Activated T-helper 1 cell treated with anti-CD3 and anti-CD28 coated beads, Interleukin-12 subunit alpha, Interleukin-12 subunit beta, Interleukin-2, Interleukin-4 antibody, amounts not matched to agents 30 ng/mL and 10 ng/mL and 1 ng/mL, durations not matched to agents 14 hours and 24 hours and 36 hours (primary cell): ENCODE data around the gene SEPTIN3. TPM values are rescaled to one million over a fixed set of nuclear protein-coding genes. Genes with fewer than 3 reads are reported as not detected.

Experiments
- DNase-seq: peaks from one replicate; pipeline ENCODE4 v3.0.0; 2021; ENCODE audit warnings: low spot score
- H3K27ac Mint-ChIP-seq: one replicate; pipeline ENCODE4 v1.8.0; 2021; ENCODE audit warnings: mild to moderate bottlenecking, mixed read lengths
- H3K27me3 Mint-ChIP-seq: one replicate; pipeline ENCODE4 v1.8.0; 2022; ENCODE audit warnings: mild to moderate bottlenecking, moderate library complexity, mixed read lengths; ENCODE audit not compliant: insufficient read depth
- H3K36me3 Mint-ChIP-seq: one replicate; pipeline ENCODE4 v1.8.0; 2021; ENCODE audit warnings: low read depth, mixed read lengths
- H3K4me1 Mint-ChIP-seq: one replicate; pipeline ENCODE4 v1.8.0; 2021; ENCODE audit warnings: low read depth, mixed read lengths
- H3K4me3 Mint-ChIP-seq: one replicate; pipeline ENCODE4 v1.8.0; 2021; ENCODE audit warnings: mild to moderate bottlenecking, moderate library complexity, mixed read lengths
- H3K9me3 Mint-ChIP-seq: one replicate; pipeline ENCODE4 v1.8.0; 2021; ENCODE audit warnings: mixed read lengths
- intact Hi-C: fragments of 100-400 bp; cut with micrococcal nuclease; formaldehyde crosslinking; loops from one replicate; pipeline ENCODE4 v1.15.1; 2024
- total RNA-seq: library from RNA; stranded (reverse); gene quantifications from 2 replicates; pipeline ENCODE4 v1.2.3, GENCODE V29; 2022

The SEPTIN3 gene
- total RNA-seq, 1 donor from 2014 or later, result 7.9 TPM

GRCh38 chr22:41971431-41971830 is 2.2 kb downstream of the SEPTIN3 start:
- Mint-ChIP-seq H3K27ac (no peak overlapping the region), H3K27me3 (peaks cover 20% of the 10 kb centered on the region), H3K9me3 (no peaks in the 10 kb centered on the region), H3K4me1 (peaks cover 13% of the 10 kb centered on the region), H3K36me3 (no peaks in the 10 kb centered on the region), H3K4me3 (no peak overlapping the region)
- no peak for DNase-seq
- intact Hi-C loops, result no loop called here

- no peaks in the 10 kb centered on the region for H3K9me3 Mint-ChIP-seq
- peaks cover 21% of the 10 kb centered on the region for H3K4me1 Mint-ChIP-seq
- H3K27me3 Mint-ChIP-seq, result peaks cover 32% of the 10 kb centered on the region
- no peak overlapping the region for H3K4me3 Mint-ChIP-seq
- no peak for DNase-seq
- no peaks in the 10 kb centered on the region for H3K36me3 Mint-ChIP-seq
- peak overlapping the region; percentile 8 for H3K27ac Mint-ChIP-seq
- intact Hi-C loops, result loop anchor here (1.0 kb wide), 1 partner anchor 24 kb away; the partner anchor contains the start of gene WBP2NL
These were observed 5.5 kb downstream of the SEPTIN3 start for GRCh38 chr22:41974691-41975290.

GRCh38 chr22:41975299-41976069 is 6.2 kb downstream of the SEPTIN3 start:
- Mint-ChIP-seq H3K9me3 (no peaks in the 10 kb centered on the region), H3K4me3 (peak overlapping the region; percentile 70), H3K27me3 (peaks cover 32% of the 10 kb centered on the region), H3K36me3 (no peaks in the 10 kb centered on the region), H3K27ac (peak overlapping the region; percentile 8), H3K4me1 (peaks cover 21% of the 10 kb centered on the region)
- DNase-seq, result no peak
- intact Hi-C loops, result loop anchor here (1.0 to 2.0 kb wide), 3 partner anchors 23 to 103 kb away; partner anchors contain the start of genes NAGA, SMDT1 and WBP2NL

- peak; percentile 62 for DNase-seq
- H3K4me3 Mint-ChIP-seq, result peak overlapping the region; percentile 70
- no peaks in the 10 kb centered on the region for H3K36me3 Mint-ChIP-seq
- H3K27me3 Mint-ChIP-seq, result peaks cover 32% of the 10 kb centered on the region
- peaks cover 21% of the 10 kb centered on the region for H3K4me1 Mint-ChIP-seq
- no peaks in the 10 kb centered on the region for H3K9me3 Mint-ChIP-seq
- intact Hi-C loops, result loop anchor here (2.0 kb wide), 2 partner anchors 95 to 103 kb away; partner anchors contain the start of genes NAGA and SMDT1
- H3K27ac Mint-ChIP-seq, result peak overlapping the region; percentile 3
These were observed 7.0 kb downstream of the SEPTIN3 start for GRCh38 chr22:41976070-41976901.

- Mint-ChIP-seq H3K4me1 (peaks cover 21% of the 10 kb centered on the region), H3K36me3 (no peaks in the 10 kb centered on the region), H3K4me3 (peak overlapping the region; percentile 54), H3K27ac (no peak overlapping the region), H3K27me3 (peaks cover 32% of the 10 kb centered on the region), H3K9me3 (no peaks in the 10 kb centered on the region)
- DNase-seq, result no peak
- intact Hi-C loops, result loop anchor here (2.0 kb wide), 2 partner anchors 94 to 102 kb away; partner anchors contain the start of genes NAGA and SMDT1
These were observed 7.8 kb downstream of the SEPTIN3 start for GRCh38 chr22:41976961-41977566.

GRCh38 chr22:41978732-41979131 is 9.5 kb downstream of the SEPTIN3 start:
- no peaks in the 10 kb centered on the region for H3K9me3 Mint-ChIP-seq
- peaks cover 21% of the 10 kb centered on the region for H3K4me1 Mint-ChIP-seq
- H3K27me3 Mint-ChIP-seq, result peaks cover 27% of the 10 kb centered on the region
- no peak for DNase-seq
- peaks cover 2% of the 10 kb centered on the region for H3K36me3 Mint-ChIP-seq
- no peak overlapping the region for H3K4me3 Mint-ChIP-seq
- intact Hi-C loops, result no loop called here
- no peak overlapping the region for H3K27ac Mint-ChIP-seq

- Mint-ChIP-seq H3K4me1 (peaks cover 21% of the 10 kb centered on the region), H3K27ac (no peak overlapping the region), H3K9me3 (no peaks in the 10 kb centered on the region), H3K4me3 (no peak overlapping the region), H3K36me3 (peaks cover 2% of the 10 kb centered on the region), H3K27me3 (peaks cover 27% of the 10 kb centered on the region)
- intact Hi-C loops, result no loop called here
- no peak for DNase-seq
These were observed 10.4 kb downstream of the SEPTIN3 start for GRCh38 chr22:41979423-41980250.

GRCh38 chr22:41982865-41983264 is 13.6 kb downstream of the SEPTIN3 start:
- intact Hi-C loops, result no loop called here
- Mint-ChIP-seq H3K36me3 (peaks cover 2% of the 10 kb centered on the region), H3K9me3 (no peaks in the 10 kb centered on the region)

GRCh38 chr22:41983513-41984405 is 14.5 kb downstream of the SEPTIN3 start:
- H3K4me1 Mint-ChIP-seq, result no peaks in the 10 kb centered on the region

More at GRCh38 chr22:41982865-41983264, 13.6 kb downstream of the SEPTIN3 start:
- no peak for DNase-seq
- H3K4me1 Mint-ChIP-seq, result peaks cover 5% of the 10 kb centered on the region
- H3K27ac Mint-ChIP-seq, result no peak overlapping the region
- H3K4me3 Mint-ChIP-seq, result no peak overlapping the region
- peaks cover 4% of the 10 kb centered on the region for H3K27me3 Mint-ChIP-seq

GRCh38 chr22:41987276-41987675 is 18.0 kb downstream of the SEPTIN3 start:
- Mint-ChIP-seq H3K27me3 (no peaks in the 10 kb centered on the region), H3K4me1 (no peaks in the 10 kb centered on the region), H3K9me3 (no peaks in the 10 kb centered on the region), H3K36me3 (peaks cover 2% of the 10 kb centered on the region), H3K4me3 (no peak overlapping the region), H3K27ac (no peak overlapping the region)
- intact Hi-C loops, result no loop called here
- no peak for DNase-seq

More at GRCh38 chr22:41983513-41984405, 14.5 kb downstream of the SEPTIN3 start:
- peaks cover 4% of the 10 kb centered on the region for H3K27me3 Mint-ChIP-seq
- intact Hi-C loops, result no loop called here
- H3K36me3 Mint-ChIP-seq, result peaks cover 2% of the 10 kb centered on the region
- DNase-seq, result no peak
- H3K9me3 Mint-ChIP-seq, result no peaks in the 10 kb centered on the region
- H3K27ac Mint-ChIP-seq, result no peak overlapping the region
- no peak overlapping the region for H3K4me3 Mint-ChIP-seq

GRCh38 chr22:41989246-41989645 is 20.0 kb downstream of the SEPTIN3 start:
- intact Hi-C loops, result no loop called here
- no peaks in the 10 kb centered on the region for H3K4me1 Mint-ChIP-seq
- H3K4me3 Mint-ChIP-seq, result no peak overlapping the region
- H3K27me3 Mint-ChIP-seq, result no peaks in the 10 kb centered on the region
- no peaks in the 10 kb centered on the region for H3K36me3 Mint-ChIP-seq
- H3K27ac Mint-ChIP-seq, result no peak overlapping the region
- H3K9me3 Mint-ChIP-seq, result no peaks in the 10 kb centered on the region
- DNase-seq, result no peak
